Tibial nerve (tissue), 4 donors: ENCODE results near the gene CDK13.

Experiments
- EP300 ChIP-seq, 2 donors: sonication (generic); formaldehyde crosslinking; IDR thresholded peaks; one replicate each; pipeline ENCODE4 v1.6.1; 2017; ENCODE audit warnings: antibody characterized with exemption in 2 of 2, mild to moderate bottlenecking in 1 of 2
- POLR2A ChIP-seq, 2 donors: fragments of 450-650 bp; IDR thresholded peaks; one replicate each; pipeline ENCODE4 v1.6.1; 2017; ENCODE audit warnings: antibody characterized with exemption in 2 of 2, mild to moderate bottlenecking in 2 of 2, moderate library complexity in 2 of 2
- TF ChIP-seq, protein P1 (sequence below), 5 experiments: fragments of 200-600 bp in 3 of 5; fragments of 450-650 bp in 2 of 5; sonication (generic) in 3 of 5; IDR thresholded peaks; one replicate each; pipeline ENCODE4 v1.5.1; 2016 to 2019; ENCODE audit warnings: antibody characterized with exemption in 5 of 5, mild to moderate bottlenecking in 3 of 5, moderate library complexity in 2 of 5

DNA sequence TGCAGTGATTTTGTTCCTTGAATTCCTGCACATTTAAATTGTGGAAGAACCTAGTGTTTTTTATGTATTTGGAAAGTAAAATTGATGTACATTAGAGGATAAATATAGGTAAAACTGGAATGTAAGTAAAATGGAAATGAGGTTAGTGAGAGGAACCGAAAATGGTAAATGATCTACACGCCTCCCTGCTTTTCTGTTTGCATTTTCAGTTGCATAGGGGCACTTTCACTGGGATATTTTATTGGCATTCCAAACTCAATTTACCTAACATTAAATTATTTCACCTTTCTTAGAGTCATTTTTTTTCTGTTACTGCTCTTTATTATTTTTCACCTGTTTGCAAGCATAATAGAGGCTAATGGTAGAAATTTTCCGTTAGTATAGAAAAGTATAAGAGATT lies 8.0 kb downstream of the CDK13 start:
- TF ChIP-seq, protein P1, sequence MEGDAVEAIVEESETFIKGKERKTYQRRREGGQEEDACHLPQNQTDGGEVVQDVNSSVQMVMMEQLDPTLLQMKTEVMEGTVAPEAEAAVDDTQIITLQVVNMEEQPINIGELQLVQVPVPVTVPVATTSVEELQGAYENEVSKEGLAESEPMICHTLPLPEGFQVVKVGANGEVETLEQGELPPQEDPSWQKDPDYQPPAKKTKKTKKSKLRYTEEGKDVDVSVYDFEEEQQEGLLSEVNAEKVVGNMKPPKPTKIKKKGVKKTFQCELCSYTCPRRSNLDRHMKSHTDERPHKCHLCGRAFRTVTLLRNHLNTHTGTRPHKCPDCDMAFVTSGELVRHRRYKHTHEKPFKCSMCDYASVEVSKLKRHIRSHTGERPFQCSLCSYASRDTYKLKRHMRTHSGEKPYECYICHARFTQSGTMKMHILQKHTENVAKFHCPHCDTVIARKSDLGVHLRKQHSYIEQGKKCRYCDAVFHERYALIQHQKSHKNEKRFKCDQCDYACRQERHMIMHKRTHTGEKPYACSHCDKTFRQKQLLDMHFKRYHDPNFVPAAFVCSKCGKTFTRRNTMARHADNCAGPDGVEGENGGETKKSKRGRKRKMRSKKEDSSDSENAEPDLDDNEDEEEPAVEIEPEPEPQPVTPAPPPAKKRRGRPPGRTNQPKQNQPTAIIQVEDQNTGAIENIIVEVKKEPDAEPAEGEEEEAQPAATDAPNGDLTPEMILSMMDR (IDR thresholded peaks at IDR 0.05), result no peak
- TF ChIP-seq POLR2A (IDR thresholded peaks at IDR 0.05), result no peak
- TF ChIP-seq EP300 (IDR thresholded peaks at IDR 0.05), result no peak
